ENCODE results near the gene SSH2.

- TF ChIP-seq EZH2 (IDR thresholded peaks at IDR 0.05; ENCODE audit: insufficient read depth, poor library complexity, severe bottlenecking) (no peak), EZH2phosphoT487 (IDR thresholded peaks at IDR 0.05; ENCODE audit: insufficient read depth, low read depth) (no peak)
Measured at GRCh38 chr17:29862127-29862526, 67.9 kb downstream of the SSH2 start.

Measured in GM23248 (cell line).